HL-60 (cell line): Measurements from ENCODE around the gene TGFA.

ENCODE experiments used
- CTCF ChIP-seq: IDR thresholded peaks from one replicate; pipeline ENCODE4 v1.5.1; 2011; ENCODE audit warnings: low read length, control low read depth, inconsistent platforms; ENCODE audit not compliant: insufficient read depth
- GABPA ChIP-seq: IDR thresholded peaks from 2 replicates; pipeline ENCODE4 v1.6.1; 2012; ENCODE audit warnings: low read depth

GRCh38 chr2:70558195-70558808, 4.7 kb upstream of the TGFA start:
- TF ChIP-seq GABPA (no peak), CTCF (no peak)
